HCT116 (cell line): Measurements from ENCODE around the gene CMIP. TPM values are rescaled to one million over a fixed set of nuclear protein-coding genes. Genes with fewer than 3 reads are reported as not detected.
"Not testable (repeated sequence)": the region's sequence is repeated elsewhere in the genome, so short reads cannot be mapped to it uniquely, and the experiment has no call there.

ENCODE experiments used
- ATAC-seq: fragments of 200-7000 bp; cut with Tn5 transposase; 2 replicates; pipeline ENCODE4 v1.9.1; 2020; ENCODE audit warnings: mild to moderate bottlenecking, moderate library complexity
- BruUV-seq: library from RNA; stranded (reverse); fragments of 400-500 nt; replicated peaks from 2 replicates; lab custom pipeline; 2021; lab: Mats Ljungman, UMichigan
- CTCF ChIA-PET: fragments of 300-600 bp; sonication (Branson Sonifier 250); formaldehyde crosslinking; loops from one replicate; lab custom pipeline; 2021; ENCODE audit warnings: antibody characterized with exemption; lab: Charles Lee
- POLR2A ChIA-PET: fragments of 300-600, 350-600 bp; sonication (Branson Sonifier 250); formaldehyde crosslinking; loops from one replicate; lab custom pipeline; 2021; ENCODE audit warnings: antibody characterized with exemption; lab: Charles Lee
- RAD21 ChIA-PET, 2 experiments: fragments of 300-600 bp; sonication (Branson Sonifier 250); formaldehyde crosslinking; loops; one replicate each; lab custom pipeline; 2023; ENCODE audit warnings: low total read pairs in 2 of 2; ENCODE audit not compliant: uncharacterized antibody in 2 of 2, unreplicated experiment in 2 of 2, low non-redundant PET in 1 of 2; lab: Charles Lee
- DNase-seq: peaks from one replicate; pipeline ENCODE4 v3.0.0-alpha.2; 2010; ENCODE audit warnings: low read depth, low spot score
- H2AFZ ChIP-seq: fragments of 200-600 bp; shearing (Covaris generic), sonication (generic); 2 replicates; pipeline ENCODE4 v1.6.1; 2017; ENCODE audit warnings: low read depth, mixed run types, mixed read lengths, antibody characterized with exemption, low read length; ENCODE audit not compliant: poor library complexity, severe bottlenecking
- H3K27ac ChIP-seq: 2 replicates; pipeline ENCODE4 v1.5.1; 2012; ENCODE audit warnings: low read depth, low read length
- H3K27me3 ChIP-seq: fragments of 200-600 bp; sonication (generic); 2 replicates; pipeline ENCODE4 v1.6.1; 2016; ENCODE audit warnings: mixed run types, low read length, mixed read lengths; ENCODE audit not compliant: insufficient read depth
- H3K36me3 ChIP-seq, 2 experiments: fragments of 200-500 bp in 1 of 2; fragments of 200-600 bp in 1 of 2; sonication (Bioruptor generic) in 1 of 2; sonication (generic) in 1 of 2; 2 replicates each; pipeline versions ENCODE4 v1.5.1 to v1.6.1; 2014 to 2016; ENCODE audit warnings: low read length in 2 of 2, inconsistent platforms in 1 of 2, mixed read lengths in 1 of 2, mixed run types in 1 of 2; ENCODE audit not compliant: insufficient read depth in 2 of 2, control insufficient read depth in 1 of 2
- H3K4me1 ChIP-seq, 2 experiments: fragments of 200-600 bp in 1 of 2; sonication (generic) in 1 of 2; 2 replicates each; pipeline versions ENCODE4 v1.5.1 to v1.6.1; 2012 to 2017; ENCODE audit warnings: low read length in 2 of 2, inconsistent platforms in 1 of 2, mild to moderate bottlenecking in 1 of 2, mixed read lengths in 1 of 2, mixed run types in 1 of 2, moderate library complexity in 1 of 2; ENCODE audit not compliant: insufficient read depth in 2 of 2, control insufficient read depth in 1 of 2
- H3K4me2 ChIP-seq: fragments of 200-600 bp; sonication (generic); 2 replicates; pipeline ENCODE4 v1.6.1; 2017; ENCODE audit warnings: mixed run types, low read length, mixed read lengths
- H3K4me3 ChIP-seq, 2 experiments: fragments of 200-600 bp in 1 of 2; sonication (generic) in 1 of 2; replicated peaks in 1 of 2; 2 replicates each; pipeline ENCODE4 v1.5.1; 2011 to 2016; ENCODE audit warnings: low read length in 2 of 2, control low read depth in 1 of 2, low read depth in 1 of 2, mild to moderate bottlenecking in 1 of 2, mixed read lengths in 1 of 2, mixed run types in 1 of 2
- H3K79me2 ChIP-seq: fragments of 200-600 bp; sonication (generic); 2 replicates; pipeline ENCODE4 v1.6.1; 2017; ENCODE audit warnings: mild to moderate bottlenecking, mixed run types, low read length, moderate library complexity, mixed read lengths; ENCODE audit not compliant: insufficient read depth
- H3K9ac ChIP-seq: fragments of 200-600 bp; sonication (generic); 2 replicates; pipeline ENCODE4 v1.6.1; 2016; ENCODE audit warnings: low read length, mixed read lengths
- H3K9me2 ChIP-seq: fragments of 200-600 bp; sonication (generic), shearing (Covaris generic); 2 replicates; pipeline ENCODE4 v1.6.1; 2017; ENCODE audit warnings: mixed run types, mild to moderate bottlenecking, moderate library complexity; ENCODE audit not compliant: insufficient read depth
- H3K9me3 ChIP-seq, 2 experiments: fragments of 200-500 bp in 1 of 2; fragments of 200-600 bp in 1 of 2; sonication (Bioruptor generic) in 1 of 2; sonication (generic) in 1 of 2; 2 replicates each; pipeline ENCODE4 v1.6.1; 2014 to 2017; ENCODE audit warnings: low read length in 2 of 2, mixed read lengths in 2 of 2, inconsistent platforms in 1 of 2, low read depth in 1 of 2, mild to moderate bottlenecking in 1 of 2, mixed run types in 1 of 2, moderate library complexity in 1 of 2; ENCODE audit not compliant: control insufficient read depth in 1 of 2, insufficient read depth in 1 of 2
- H4K20me1 ChIP-seq: fragments of 200-600 bp; sonication (generic), shearing (Covaris generic); 2 replicates; pipeline ENCODE4 v1.6.1; 2017; ENCODE audit warnings: mixed run types, mild to moderate bottlenecking, moderate library complexity; ENCODE audit not compliant: insufficient read depth
- CBX3 ChIP-seq: IDR thresholded peaks from 2 replicates; pipeline ENCODE4 v1.6.1; 2012; ENCODE audit warnings: low read depth
- EZH2 ChIP-seq: fragments of 200-600 bp; sonication (generic); IDR thresholded peaks from 2 replicates; pipeline ENCODE4 v1.6.1; 2017; ENCODE audit warnings: antibody characterized with exemption, mixed run types
- EZH2phosphoT487 ChIP-seq: fragments of 200-600 bp; IDR thresholded peaks from 2 replicates; pipeline ENCODE4 v1.6.1; 2018; ENCODE audit warnings: antibody characterized with exemption, borderline replicate concordance
- FOSL1 ChIP-seq: IDR thresholded peaks from 2 replicates; pipeline ENCODE4 v1.6.1; 2012; ENCODE audit warnings: low read depth
- POLR2AphosphoS5 ChIP-seq: IDR thresholded peaks from 2 replicates; pipeline ENCODE4 v1.6.1; 2011; ENCODE audit warnings: mild to moderate bottlenecking, low read depth, low read length, moderate library complexity
- SIN3A ChIP-seq: IDR thresholded peaks from 2 replicates; pipeline ENCODE4 v1.6.1; 2012; ENCODE audit warnings: low read depth
- SP1 ChIP-seq: IDR thresholded peaks from 2 replicates; pipeline ENCODE4 v1.6.1; 2012; ENCODE audit warnings: low read depth
- SRF ChIP-seq: IDR thresholded peaks from 2 replicates; pipeline ENCODE4 v1.6.1; 2012; ENCODE audit warnings: low read depth
- ZFX ChIP-seq: fragments of 450-650 bp; IDR thresholded peaks from 2 replicates; pipeline ENCODE4 v1.6.1; 2017
- intact Hi-C: fragments of 100-400 bp; cut with micrococcal nuclease; formaldehyde crosslinking; loops from 2 replicates; pipeline ENCODE4 v1.10.0; 2022
- total RNA-seq: library from RNA; stranded (reverse); gene quantifications from one replicate; pipeline ENCODE4 v1.2.1, GENCODE V29; 2021; ENCODE audit not compliant: unreplicated experiment
- TF ChIP-seq, protein P1 (sequence below): IDR thresholded peaks from 2 replicates; pipeline ENCODE4 v1.6.1; 2012; ENCODE audit warnings: low read depth
- TF ChIP-seq, protein P2 (sequence below): IDR thresholded peaks from 2 replicates; pipeline ENCODE4 v1.6.1; 2011; ENCODE audit warnings: mild to moderate bottlenecking, low read length, moderate library complexity; ENCODE audit not compliant: insufficient replicate concordance; ENCODE audit errors: extremely low read depth

The CMIP gene
- total RNA-seq, 1 experiment from 2014 or later, result 64.6 TPM

DNA sequence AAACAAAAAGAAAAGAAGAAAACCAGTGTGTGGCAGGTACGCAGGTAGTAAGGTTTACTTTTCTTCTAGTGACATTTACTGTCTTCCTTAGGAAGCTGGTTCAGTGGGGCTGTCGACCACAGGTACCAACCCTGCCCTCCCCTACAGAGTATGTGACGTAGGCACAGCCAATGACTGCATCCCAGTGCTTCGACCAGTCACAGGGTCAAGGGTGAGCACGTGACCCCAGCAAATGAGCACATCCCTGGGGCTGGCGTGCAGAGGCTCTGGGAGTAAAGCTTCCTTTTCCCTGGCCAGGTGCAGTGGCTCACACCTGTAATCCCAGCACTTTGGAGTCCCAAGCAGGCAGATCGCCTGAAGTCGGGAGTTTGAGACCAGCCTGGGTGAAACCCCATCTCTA is 295.6 kb downstream of the CMIP start:
- Histone ChIP-seq H3K79me2 (no peaks in the 10 kb centered on the region), H3K9ac (no peak overlapping the region), H3K27me3 (no peaks in the 10 kb centered on the region), H3K4me1 (peaks cover 3 to 17% of the 10 kb centered on the region in 2 experiments; a peak in 3 of 4 replicates), H3K9me2 (no peaks in the 10 kb centered on the region)
- intact Hi-C loops, result no loop called here
- TF ChIP-seq, protein P1, sequence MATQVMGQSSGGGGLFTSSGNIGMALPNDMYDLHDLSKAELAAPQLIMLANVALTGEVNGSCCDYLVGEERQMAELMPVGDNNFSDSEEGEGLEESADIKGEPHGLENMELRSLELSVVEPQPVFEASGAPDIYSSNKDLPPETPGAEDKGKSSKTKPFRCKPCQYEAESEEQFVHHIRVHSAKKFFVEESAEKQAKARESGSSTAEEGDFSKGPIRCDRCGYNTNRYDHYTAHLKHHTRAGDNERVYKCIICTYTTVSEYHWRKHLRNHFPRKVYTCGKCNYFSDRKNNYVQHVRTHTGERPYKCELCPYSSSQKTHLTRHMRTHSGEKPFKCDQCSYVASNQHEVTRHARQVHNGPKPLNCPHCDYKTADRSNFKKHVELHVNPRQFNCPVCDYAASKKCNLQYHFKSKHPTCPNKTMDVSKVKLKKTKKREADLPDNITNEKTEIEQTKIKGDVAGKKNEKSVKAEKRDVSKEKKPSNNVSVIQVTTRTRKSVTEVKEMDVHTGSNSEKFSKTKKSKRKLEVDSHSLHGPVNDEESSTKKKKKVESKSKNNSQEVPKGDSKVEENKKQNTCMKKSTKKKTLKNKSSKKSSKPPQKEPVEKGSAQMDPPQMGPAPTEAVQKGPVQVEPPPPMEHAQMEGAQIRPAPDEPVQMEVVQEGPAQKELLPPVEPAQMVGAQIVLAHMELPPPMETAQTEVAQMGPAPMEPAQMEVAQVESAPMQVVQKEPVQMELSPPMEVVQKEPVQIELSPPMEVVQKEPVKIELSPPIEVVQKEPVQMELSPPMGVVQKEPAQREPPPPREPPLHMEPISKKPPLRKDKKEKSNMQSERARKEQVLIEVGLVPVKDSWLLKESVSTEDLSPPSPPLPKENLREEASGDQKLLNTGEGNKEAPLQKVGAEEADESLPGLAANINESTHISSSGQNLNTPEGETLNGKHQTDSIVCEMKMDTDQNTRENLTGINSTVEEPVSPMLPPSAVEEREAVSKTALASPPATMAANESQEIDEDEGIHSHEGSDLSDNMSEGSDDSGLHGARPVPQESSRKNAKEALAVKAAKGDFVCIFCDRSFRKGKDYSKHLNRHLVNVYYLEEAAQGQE, result no peak
- TF ChIP-seq EZH2, result no peak
- no peak for TF ChIP-seq FOSL1
- TF ChIP-seq ZFX, result no peak
- TF ChIP-seq SIN3A, result no peak
- TF ChIP-seq EZH2phosphoT487, result no peak
- TF ChIP-seq, protein P2, sequence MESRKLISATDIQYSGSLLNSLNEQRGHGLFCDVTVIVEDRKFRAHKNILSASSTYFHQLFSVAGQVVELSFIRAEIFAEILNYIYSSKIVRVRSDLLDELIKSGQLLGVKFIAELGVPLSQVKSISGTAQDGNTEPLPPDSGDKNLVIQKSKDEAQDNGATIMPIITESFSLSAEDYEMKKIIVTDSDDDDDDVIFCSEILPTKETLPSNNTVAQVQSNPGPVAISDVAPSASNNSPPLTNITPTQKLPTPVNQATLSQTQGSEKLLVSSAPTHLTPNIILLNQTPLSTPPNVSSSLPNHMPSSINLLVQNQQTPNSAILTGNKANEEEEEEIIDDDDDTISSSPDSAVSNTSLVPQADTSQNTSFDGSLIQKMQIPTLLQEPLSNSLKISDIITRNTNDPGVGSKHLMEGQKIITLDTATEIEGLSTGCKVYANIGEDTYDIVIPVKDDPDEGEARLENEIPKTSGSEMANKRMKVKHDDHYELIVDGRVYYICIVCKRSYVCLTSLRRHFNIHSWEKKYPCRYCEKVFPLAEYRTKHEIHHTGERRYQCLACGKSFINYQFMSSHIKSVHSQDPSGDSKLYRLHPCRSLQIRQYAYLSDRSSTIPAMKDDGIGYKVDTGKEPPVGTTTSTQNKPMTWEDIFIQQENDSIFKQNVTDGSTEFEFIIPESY, result no peak
- TF ChIP-seq SRF, result no peak
- no peak for TF ChIP-seq CBX3
- TF ChIP-seq POLR2AphosphoS5, result no peak
- TF ChIP-seq SP1, result no peak
- TF ChIP-seq, all 23 proteins: peak for 0
- Histone ChIP-seq H3K9me3 (no peaks in the 10 kb centered on the region), H3K4me3 (no peak overlapping the region), H4K20me1 (no peaks in the 10 kb centered on the region), H2AFZ (no peak overlapping the region), H3K36me3 (no peaks in the 10 kb centered on the region), H3K27ac (no peak overlapping the region), H3K4me2 (no peak overlapping the region)
- ChIA-PET RAD21 (interaction anchor here in 1 of 2 experiments (0.7 kb wide), 1 partner anchor 10 kb away, joined by 3 read pairs; no protein-coding TSS in a partner anchor), CTCF (interaction anchor here (0.8 to 1.8 kb wide), 3 partner anchors 10 to 535 kb away, joined by 3 to 11 read pairs (median 4); no protein-coding TSS in a partner anchor), POLR2A (no interaction called here)
- BruUV-seq, result no TSS peak
- ATAC-seq (no peak), DNase-seq (no peak)

DNA sequence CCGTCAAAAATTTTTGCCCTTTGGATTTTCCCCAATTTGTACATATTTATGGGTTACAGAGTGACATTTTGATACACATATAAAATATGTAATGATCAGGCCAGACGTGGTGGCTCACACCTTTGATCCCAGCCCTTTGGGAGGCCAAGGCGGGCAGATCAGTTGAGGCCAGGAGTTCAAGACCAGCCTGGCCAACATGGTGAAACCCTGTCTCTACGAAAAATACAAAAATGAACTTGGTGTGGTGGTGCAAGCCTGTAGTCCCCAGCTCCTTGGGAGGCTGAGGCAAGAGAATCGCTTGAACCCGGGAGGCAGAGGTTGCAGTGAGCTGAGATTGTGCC is 296.8 kb downstream of the CMIP start:
- H3K4me3 ChIP-seq, H3K4me2 ChIP-seq, H3K27me3 ChIP-seq, DNase-seq, H3K9ac ChIP-seq, H4K20me1 ChIP-seq, ATAC-seq, POLR2A ChIA-PET, H3K9me3 ChIP-seq, H3K79me2 ChIP-seq, H2AFZ ChIP-seq, H3K9me2 ChIP-seq, H3K36me3 ChIP-seq, intact Hi-C loops, RAD21 ChIA-PET, H3K27ac ChIP-seq, BruUV-seq: not testable (repeated sequence)
- CTCF ChIA-PET, result interaction anchor here (1.8 kb wide), 1 partner anchor 12 kb away, joined by 11 read pairs; no protein-coding TSS in a partner anchor
- H3K4me1 ChIP-seq, result peaks cover 7 to 29% of the 10 kb centered on the region in 2 experiments; a peak in 3 of 4 replicates
